GM12878 (cell line): ENCODE data around the gene CACNA2D1. TPM values are rescaled to one million over a fixed set of nuclear protein-coding genes. Genes with fewer than 3 reads are reported as not detected.

Experiments
- ATAC-seq: fragments of 200-7000 bp; cut with Tn5 transposase; 3 replicates; pipeline ENCODE4 v1.9.1; 2020; ENCODE audit warnings: mild to moderate bottlenecking, moderate library complexity
- BruUV-seq: library from RNA; stranded (reverse); fragments of 400-500 nt; replicated peaks from 2 replicates; lab custom pipeline; 2021; lab: Mats Ljungman, UMichigan
- CTCF ChIA-PET: fragments of 300-600 bp; sonication (Branson Sonifier 250); formaldehyde crosslinking; extraction: SDS; loops from one replicate; lab custom pipeline; 2021; ENCODE audit warnings: inconsistent platforms; lab: Yijun Ruan, JAX
- POLR2A ChIA-PET: fragments of 350-600 bp; formaldehyde crosslinking; extraction: SDS; loops from one replicate; lab custom pipeline; 2021; ENCODE audit warnings: inconsistent platforms; lab: Charles Lee
- RAD21 ChIA-PET: fragments of 300-600 bp; sonication (Branson Sonifier 250); formaldehyde crosslinking; loops from one replicate; lab custom pipeline; 2023; ENCODE audit warnings: antibody characterized with exemption; ENCODE audit not compliant: unreplicated experiment; lab: Charles Lee
- SMC1A ChIA-PET: fragments of 300-600 bp; sonication (Branson Sonifier 250); formaldehyde crosslinking; loops from one replicate; lab custom pipeline; 2023; ENCODE audit not compliant: unreplicated experiment, uncharacterized antibody; lab: Charles Lee
- DNase-seq: peaks from one replicate; pipeline ENCODE4 v3.0.0-alpha.2; 2011; ENCODE audit warnings: low read depth, low spot score
- FAIRE-seq: peaks from 3 replicates; lab custom pipeline; 2011; peaks lifted over from hg19 to GRCh38; lab: Jason Lieb, UNC
- H2AFZ ChIP-seq: 2 replicates; pipeline ENCODE4 v1.6.0; 2011; ENCODE audit warnings: low read depth, low read length, control low read depth; ENCODE audit not compliant: control insufficient read depth
- H3K27ac ChIP-seq: 2 replicates; pipeline ENCODE4 v1.5.1; 2011; ENCODE audit warnings: control low read depth; ENCODE audit not compliant: control insufficient read depth, insufficient read depth
- H3K27me3 ChIP-seq, 2 experiments: replicated peaks in 1 of 2; 2 replicates each; pipeline versions ENCODE4 v1.6.0 to v1.6.1; 2011; ENCODE audit warnings: low read length in 1 of 2; ENCODE audit not compliant: control insufficient read depth in 2 of 2, insufficient read depth in 2 of 2
- H3K36me3 ChIP-seq, 2 experiments: 2 replicates each; pipeline ENCODE4 v1.5.1; 2011; ENCODE audit warnings: low read length in 1 of 2; ENCODE audit not compliant: control insufficient read depth in 2 of 2, insufficient read depth in 2 of 2
- H3K4me1 ChIP-seq: 2 replicates; pipeline ENCODE4 v1.6.1; 2011; ENCODE audit warnings: mild to moderate bottlenecking, low read length, moderate library complexity, mixed read lengths; ENCODE audit not compliant: control insufficient read depth, insufficient read depth
- H3K4me2 ChIP-seq: 2 replicates; pipeline ENCODE4 v1.6.0; 2011; ENCODE audit warnings: control low read depth; ENCODE audit not compliant: control insufficient read depth, insufficient read depth
- H3K4me3 ChIP-seq: fragments of 200-600 bp; sonication (generic); 2 replicates; pipeline ENCODE4 v1.5.1; 2016
- H3K79me2 ChIP-seq: 2 replicates; pipeline ENCODE4 v1.6.0; 2011; ENCODE audit warnings: low read length; ENCODE audit not compliant: control insufficient read depth, insufficient read depth
- H3K9ac ChIP-seq: 2 replicates; pipeline ENCODE4 v1.8.0; 2011; ENCODE audit warnings: low read length, control low read depth, mixed read lengths; ENCODE audit not compliant: control insufficient read depth, insufficient read depth
- H3K9me3 ChIP-seq: replicated peaks from 3 replicates; pipeline ENCODE4 v1.5.1; 2011; ENCODE audit warnings: mild to moderate bottlenecking, low read length; ENCODE audit not compliant: control insufficient read depth, insufficient read depth
- H4K20me1 ChIP-seq: 2 replicates; pipeline ENCODE4 v1.6.0; 2011; ENCODE audit not compliant: control insufficient read depth, insufficient read depth
- ASH2L ChIP-seq: fragments of 300-600, 200-600 bp; sonication (generic); IDR thresholded peaks from 2 replicates; pipeline ENCODE4 v1.6.1; 2017; ENCODE audit warnings: low read depth, mild to moderate bottlenecking, borderline replicate concordance
- CBX5 ChIP-seq: sonication (generic); IDR thresholded peaks from 2 replicates; pipeline ENCODE4 v1.6.1; 2016; ENCODE audit warnings: low read depth, moderate library complexity, mild to moderate bottlenecking, inconsistent platforms
- KDM1A ChIP-seq: fragments of 200-600 bp; sonication (generic); IDR thresholded peaks from 2 replicates; pipeline ENCODE4 v1.6.1; 2016; ENCODE audit warnings: borderline replicate concordance
- MEF2A ChIP-seq: IDR thresholded peaks from 2 replicates; pipeline ENCODE4 v1.6.1; 2011; ENCODE audit warnings: low read depth, mild to moderate bottlenecking, low read length, moderate library complexity; ENCODE audit not compliant: insufficient read depth
- WGBS: methylation state at CpG from one replicate; pipeline ENCODE4 v1.1.6; 2016; ENCODE audit warnings: low lambda C conversion rate; ENCODE audit not compliant: insufficient replicate concordance, insufficient coverage; ENCODE audit errors: missing lambda C conversion rate; 5-methylcytosine and 5-hydroxymethylcytosine counted together
- in situ Hi-C: fragments of 300-500 bp; cut with MboI; formaldehyde crosslinking; loops from 9 replicates; pipeline ENCODE4 v1.14.3; 2018; ENCODE audit warnings: mixed read lengths
- intact Hi-C: fragments of 100-400 bp; cut with micrococcal nuclease; formaldehyde crosslinking; loops from one replicate; pipeline ENCODE4 v1.14.2; 2022; ENCODE audit not compliant: unreplicated experiment
- polyA plus RNA-seq, 11 experiments: library from polyadenylated mRNA; depleted of rRNA in 4 of 11; unstranded in 6 of 11; stranded (reverse) in 5 of 11; fragments of >200 nt; fragmentation: Nextera tagmentation in 4 of 11; fragmentation: Illumina TruSeq in 1 of 11; extraction: Ambion mirVana in 4 of 11; extraction: Trizol in 1 of 11; gene quantifications; 1 replicate in 1 of 11; 2 replicates in 10 of 11; pipeline versions ENCODE4 v1.2.1 to v1.2.3, GENCODE V29; 2011 to 2016; ENCODE audit warnings: inconsistent platforms in 2 of 11, missing spikeins in 2 of 11, low read depth in 1 of 11
- total RNA-seq, 4 experiments: library from RNA; depleted of rRNA in 3 of 4; stranded (reverse); fragments of >200 nt in 3 of 4; fragmentation: Illumina TruSeq in 1 of 4; extraction: Trizol in 1 of 4; gene quantifications; 2 replicates each; pipeline versions ENCODE4 v1.2.1 to v1.2.3, GENCODE V29; 2013 to 2021
- TF ChIP-seq, protein P1 (sequence below): fragments of 450-650 bp; IDR thresholded peaks from 2 replicates; pipeline ENCODE4 v1.6.1; 2017; ENCODE audit warnings: mild to moderate bottlenecking, moderate library complexity
- TF ChIP-seq, protein P2 (sequence below): IDR thresholded peaks from 2 replicates; pipeline ENCODE4 v1.6.1; 2012; ENCODE audit warnings: improper control_type of control experiment, low read depth, low read length; ENCODE audit not compliant: insufficient replicate concordance

CACNA2D1 gene
- total and polyA plus RNA-seq, 10 of the 15 experiments (the other 5 are each of a cell fraction or from before 2014, with no cell fraction given) = 0.14 to 14.8 (median 0.97) TPM

DNA sequence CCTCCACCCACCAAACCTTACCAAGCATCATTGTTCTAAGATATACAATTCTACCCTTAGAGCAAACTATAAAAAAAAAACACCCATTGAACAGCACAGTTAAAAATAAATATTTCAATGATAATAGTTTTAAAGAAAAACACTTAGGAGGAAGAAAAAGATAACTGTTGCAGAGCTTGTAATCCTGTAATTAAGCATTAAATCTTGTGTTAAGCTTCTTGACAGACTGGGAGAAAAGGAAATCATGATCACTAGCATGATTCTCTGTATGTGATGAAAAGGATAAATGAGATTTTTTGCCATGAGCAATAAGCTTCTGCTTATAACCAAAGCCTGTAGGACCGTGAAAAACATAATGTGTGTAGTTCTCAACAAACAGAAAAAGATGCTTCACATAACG, 289.8 kb downstream of the CACNA2D1 start:
- no peak for ATAC-seq
- no TSS peak for BruUV-seq
- Histone ChIP-seq H4K20me1 (no peaks in the 10 kb centered on the region), H3K4me1 (no peaks in the 10 kb centered on the region), H3K27ac (no peak overlapping the region), H2AFZ (no peak overlapping the region), H3K9me3 (no peaks in the 10 kb centered on the region), H3K36me3 (no peaks in the 10 kb centered on the region), H3K27me3 (no peaks in the 10 kb centered on the region), H3K9ac (no peak overlapping the region), H3K4me3 (no peak overlapping the region), H3K4me2 (no peak overlapping the region), H3K79me2 (no peaks in the 10 kb centered on the region)
- WGBS = 29% methylated on average over 2 of the region's 2 CpGs
- ChIA-PET RAD21 (no interaction called here), CTCF (interaction anchor here (1.2 to 1.4 kb wide), 2 partner anchors 13 to 81 kb away, joined by 3 to 4 read pairs; no protein-coding TSS in a partner anchor), POLR2A (no interaction called here), SMC1A (interaction anchor here (1.0 to 4.8 kb wide), 3 partner anchors 9 to 450 kb away, joined by 3 to 34 read pairs (median 4); no protein-coding TSS in a partner anchor)
- TF ChIP-seq MEF2A (no peak), CBX5 (no peak), ASH2L (no peak), KDM1A (no peak)
- TF ChIP-seq, protein P1, sequence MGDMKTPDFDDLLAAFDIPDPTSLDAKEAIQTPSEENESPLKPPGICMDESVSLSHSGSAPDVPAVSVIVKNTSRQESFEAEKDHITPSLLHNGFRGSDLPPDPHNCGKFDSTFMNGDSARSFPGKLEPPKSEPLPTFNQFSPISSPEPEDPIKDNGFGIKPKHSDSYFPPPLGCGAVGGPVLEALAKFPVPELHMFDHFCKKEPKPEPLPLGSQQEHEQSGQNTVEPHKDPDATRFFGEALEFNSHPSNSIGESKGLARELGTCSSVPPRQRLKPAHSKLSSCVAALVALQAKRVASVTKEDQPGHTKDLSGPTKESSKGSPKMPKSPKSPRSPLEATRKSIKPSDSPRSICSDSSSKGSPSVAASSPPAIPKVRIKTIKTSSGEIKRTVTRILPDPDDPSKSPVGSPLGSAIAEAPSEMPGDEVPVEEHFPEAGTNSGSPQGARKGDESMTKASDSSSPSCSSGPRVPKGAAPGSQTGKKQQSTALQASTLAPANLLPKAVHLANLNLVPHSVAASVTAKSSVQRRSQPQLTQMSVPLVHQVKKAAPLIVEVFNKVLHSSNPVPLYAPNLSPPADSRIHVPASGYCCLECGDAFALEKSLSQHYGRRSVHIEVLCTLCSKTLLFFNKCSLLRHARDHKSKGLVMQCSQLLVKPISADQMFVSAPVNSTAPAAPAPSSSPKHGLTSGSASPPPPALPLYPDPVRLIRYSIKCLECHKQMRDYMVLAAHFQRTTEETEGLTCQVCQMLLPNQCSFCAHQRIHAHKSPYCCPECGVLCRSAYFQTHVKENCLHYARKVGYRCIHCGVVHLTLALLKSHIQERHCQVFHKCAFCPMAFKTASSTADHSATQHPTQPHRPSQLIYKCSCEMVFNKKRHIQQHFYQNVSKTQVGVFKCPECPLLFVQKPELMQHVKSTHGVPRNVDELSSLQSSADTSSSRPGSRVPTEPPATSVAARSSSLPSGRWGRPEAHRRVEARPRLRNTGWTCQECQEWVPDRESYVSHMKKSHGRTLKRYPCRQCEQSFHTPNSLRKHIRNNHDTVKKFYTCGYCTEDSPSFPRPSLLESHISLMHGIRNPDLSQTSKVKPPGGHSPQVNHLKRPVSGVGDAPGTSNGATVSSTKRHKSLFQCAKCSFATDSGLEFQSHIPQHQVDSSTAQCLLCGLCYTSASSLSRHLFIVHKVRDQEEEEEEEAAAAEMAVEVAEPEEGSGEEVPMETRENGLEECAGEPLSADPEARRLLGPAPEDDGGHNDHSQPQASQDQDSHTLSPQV = no peak
- TF ChIP-seq, protein P2, sequence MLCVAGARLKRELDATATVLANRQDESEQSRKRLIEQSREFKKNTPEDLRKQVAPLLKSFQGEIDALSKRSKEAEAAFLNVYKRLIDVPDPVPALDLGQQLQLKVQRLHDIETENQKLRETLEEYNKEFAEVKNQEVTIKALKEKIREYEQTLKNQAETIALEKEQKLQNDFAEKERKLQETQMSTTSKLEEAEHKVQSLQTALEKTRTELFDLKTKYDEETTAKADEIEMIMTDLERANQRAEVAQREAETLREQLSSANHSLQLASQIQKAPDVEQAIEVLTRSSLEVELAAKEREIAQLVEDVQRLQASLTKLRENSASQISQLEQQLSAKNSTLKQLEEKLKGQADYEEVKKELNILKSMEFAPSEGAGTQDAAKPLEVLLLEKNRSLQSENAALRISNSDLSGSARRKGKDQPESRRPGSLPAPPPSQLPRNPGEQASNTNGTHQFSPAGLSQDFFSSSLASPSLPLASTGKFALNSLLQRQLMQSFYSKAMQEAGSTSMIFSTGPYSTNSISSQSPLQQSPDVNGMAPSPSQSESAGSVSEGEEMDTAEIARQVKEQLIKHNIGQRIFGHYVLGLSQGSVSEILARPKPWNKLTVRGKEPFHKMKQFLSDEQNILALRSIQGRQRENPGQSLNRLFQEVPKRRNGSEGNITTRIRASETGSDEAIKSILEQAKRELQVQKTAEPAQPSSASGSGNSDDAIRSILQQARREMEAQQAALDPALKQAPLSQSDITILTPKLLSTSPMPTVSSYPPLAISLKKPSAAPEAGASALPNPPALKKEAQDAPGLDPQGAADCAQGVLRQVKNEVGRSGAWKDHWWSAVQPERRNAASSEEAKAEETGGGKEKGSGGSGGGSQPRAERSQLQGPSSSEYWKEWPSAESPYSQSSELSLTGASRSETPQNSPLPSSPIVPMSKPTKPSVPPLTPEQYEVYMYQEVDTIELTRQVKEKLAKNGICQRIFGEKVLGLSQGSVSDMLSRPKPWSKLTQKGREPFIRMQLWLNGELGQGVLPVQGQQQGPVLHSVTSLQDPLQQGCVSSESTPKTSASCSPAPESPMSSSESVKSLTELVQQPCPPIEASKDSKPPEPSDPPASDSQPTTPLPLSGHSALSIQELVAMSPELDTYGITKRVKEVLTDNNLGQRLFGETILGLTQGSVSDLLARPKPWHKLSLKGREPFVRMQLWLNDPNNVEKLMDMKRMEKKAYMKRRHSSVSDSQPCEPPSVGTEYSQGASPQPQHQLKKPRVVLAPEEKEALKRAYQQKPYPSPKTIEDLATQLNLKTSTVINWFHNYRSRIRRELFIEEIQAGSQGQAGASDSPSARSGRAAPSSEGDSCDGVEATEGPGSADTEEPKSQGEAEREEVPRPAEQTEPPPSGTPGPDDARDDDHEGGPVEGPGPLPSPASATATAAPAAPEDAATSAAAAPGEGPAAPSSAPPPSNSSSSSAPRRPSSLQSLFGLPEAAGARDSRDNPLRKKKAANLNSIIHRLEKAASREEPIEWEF = no peak
- in situ Hi-C loops = no loop called here
- DNase-seq = no peak
- no peak for FAIRE-seq
- intact Hi-C loops = no loop called here
